ENCODE measurements around the gene CCL20.

GRCh38 chr2:227848586-227848985 lies 34.9 kb downstream of the CCL20 start:
- TF ChIP-seq CTCF (IDR thresholded peaks at IDR 0.05) (no peak), POLR2A (IDR thresholded peaks at IDR 0.05) (no peak)

All from adrenal gland (tissue), 5 donors.